ENCODE data around the gene ANKH. TPM values are rescaled to one million over a fixed set of nuclear protein-coding genes. Genes with fewer than 3 reads are reported as not detected.

The ANKH gene
- total RNA-seq, 2 experiments from 2014 or later = 83.7 to 87.0 TPM

GRCh38 chr5:14748180-14748900 is 123.2 kb downstream of the ANKH start:
- H3K36me3 Mint-ChIP-seq (ENCODE audit: low read depth) = peaks cover 40% of the 10 kb centered on the region
- CTCF ChIA-PET = no interaction called here
- POLR2A ChIA-PET = no interaction called here

DNA sequence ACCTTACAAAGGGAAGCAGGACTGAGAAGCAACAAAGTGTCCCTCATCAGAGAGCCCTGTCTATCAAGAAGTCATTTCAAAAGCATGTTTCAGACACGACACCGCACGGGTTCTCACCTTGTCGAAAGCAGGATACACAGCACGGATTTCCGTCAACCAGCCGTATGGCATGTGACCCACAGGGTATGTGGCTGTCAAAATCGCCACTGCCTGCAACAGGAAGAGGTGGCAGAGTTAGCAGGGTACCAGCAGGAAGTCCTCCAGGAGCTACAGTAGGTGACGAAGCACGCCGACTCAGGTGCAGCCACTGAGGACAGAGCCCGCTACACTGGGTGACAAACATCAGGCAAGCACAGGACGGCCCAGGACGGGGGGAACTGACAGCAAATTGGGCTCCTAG is 125.8 kb downstream of the ANKH start:
- POLR2A ChIA-PET = no interaction called here
- H3K4me3 Mint-ChIP-seq = no peak overlapping the region
- H3K36me3 Mint-ChIP-seq (ENCODE audit: low read depth) = peaks cover 37% of the 10 kb centered on the region
- H3K9me3 Mint-ChIP-seq = no peaks in the 10 kb centered on the region
- DNase-seq = peak; percentile 17
- no peak overlapping the region for H3K27ac Mint-ChIP-seq
- no peaks in the 10 kb centered on the region for H3K27me3 Mint-ChIP-seq
- peaks cover 15% of the 10 kb centered on the region for H3K4me1 Mint-ChIP-seq
- CTCF ChIA-PET = no interaction called here

More at GRCh38 chr5:14748180-14748900, 123.2 kb downstream of the ANKH start:
- DNase-seq = peak; percentile 12
- H3K27ac Mint-ChIP-seq = no peak overlapping the region
- H3K4me1 Mint-ChIP-seq = peaks cover 9% of the 10 kb centered on the region
- no peaks in the 10 kb centered on the region for H3K27me3 Mint-ChIP-seq
- H3K9me3 Mint-ChIP-seq = no peaks in the 10 kb centered on the region
- no peak overlapping the region for H3K4me3 Mint-ChIP-seq

DNA sequence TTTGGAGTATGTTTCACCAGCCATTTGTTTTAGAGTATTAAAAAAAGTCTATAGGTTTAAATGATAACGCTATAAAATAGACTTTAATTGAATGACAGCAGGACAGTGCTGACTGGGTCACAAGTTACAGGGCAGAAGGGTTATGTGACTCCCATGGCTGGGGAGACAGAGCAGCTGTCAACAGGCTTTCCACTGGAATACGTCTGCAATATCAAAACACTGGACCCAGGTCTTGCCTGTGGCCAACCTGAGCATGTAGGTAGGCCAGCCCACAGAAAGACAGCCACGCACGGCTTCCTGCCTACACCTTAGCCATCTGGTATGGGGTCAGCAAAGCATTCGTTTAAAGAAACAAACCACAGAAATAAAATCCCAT is 126.4 kb downstream of the ANKH start:
- peaks cover 15% of the 10 kb centered on the region for H3K4me1 Mint-ChIP-seq
- ChIA-PET CTCF (no interaction called here), POLR2A (no interaction called here)
- no peak overlapping the region for H3K4me3 Mint-ChIP-seq
- no peak for DNase-seq
- H3K9me3 Mint-ChIP-seq = no peaks in the 10 kb centered on the region
- no peaks in the 10 kb centered on the region for H3K27me3 Mint-ChIP-seq
- H3K36me3 Mint-ChIP-seq (ENCODE audit: low read depth) = peaks cover 32% of the 10 kb centered on the region
- no peak overlapping the region for H3K27ac Mint-ChIP-seq

DNA sequence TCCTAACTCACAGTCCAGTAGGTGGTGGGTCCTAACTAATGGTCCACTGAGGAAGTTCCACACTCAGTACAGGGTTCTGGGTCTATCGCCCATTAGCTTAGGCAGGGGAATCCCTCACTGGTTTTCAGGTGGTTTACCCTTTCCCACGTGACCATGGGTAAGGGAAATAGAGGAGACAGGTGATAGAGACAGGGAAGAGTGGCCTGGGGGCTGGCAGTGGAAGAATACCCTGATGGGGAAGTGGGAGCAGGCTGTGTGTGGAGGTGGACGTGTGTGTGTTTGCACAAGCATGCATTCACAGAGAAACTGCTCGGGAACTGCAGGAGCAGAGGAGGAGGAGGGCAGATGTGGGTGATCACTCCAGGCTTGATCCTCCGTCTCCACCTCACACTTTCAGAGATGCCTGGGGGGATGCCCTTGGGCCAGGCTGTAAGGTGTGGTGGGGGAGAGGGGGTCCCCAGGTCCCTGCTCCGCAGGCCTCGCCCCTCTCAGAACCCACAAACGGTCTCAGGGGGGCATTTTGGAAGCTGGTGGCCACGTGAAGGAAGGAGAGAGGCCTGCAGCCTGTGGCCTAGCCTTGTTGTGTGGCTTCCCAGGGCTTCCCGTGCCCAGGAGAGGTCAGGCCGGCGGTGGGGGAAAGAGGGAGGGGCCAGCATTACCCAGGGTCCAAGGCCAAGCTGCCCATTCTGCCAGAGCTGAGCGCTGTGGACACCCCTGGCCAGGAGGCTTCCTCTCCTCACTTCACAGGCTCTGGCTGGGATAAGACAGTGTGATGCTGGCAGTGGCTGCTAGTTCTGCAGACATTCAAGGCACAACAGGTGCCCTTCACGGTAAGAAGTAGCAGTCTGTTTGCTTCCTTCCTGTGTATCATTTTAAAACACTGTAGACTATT is 127.0 kb downstream of the ANKH start:
- no peaks in the 10 kb centered on the region for H3K9me3 Mint-ChIP-seq
- ChIA-PET CTCF (interaction anchor here (1.7 kb wide), 1 partner anchor 17 kb away, joined by 9 read pairs; no protein-coding TSS in a partner anchor), POLR2A (no interaction called here)
- no peak for DNase-seq
- H3K4me1 Mint-ChIP-seq = peaks cover 15% of the 10 kb centered on the region
- peaks cover 27% of the 10 kb centered on the region for H3K36me3 Mint-ChIP-seq (ENCODE audit: low read depth)
- no peaks in the 10 kb centered on the region for H3K27me3 Mint-ChIP-seq
- H3K27ac Mint-ChIP-seq = no peak overlapping the region
- H3K4me3 Mint-ChIP-seq = no peak overlapping the region

- H3K27ac Mint-ChIP-seq = no peak overlapping the region
- H3K4me1 Mint-ChIP-seq = peaks cover 15% of the 10 kb centered on the region
- H3K9me3 Mint-ChIP-seq = no peaks in the 10 kb centered on the region
These were observed 127.8 kb downstream of the ANKH start for GRCh38 chr5:14743601-14744295.

GRCh38 chr5:14742498-14742897 is 129.1 kb downstream of the ANKH start:
- no peaks in the 10 kb centered on the region for H3K27me3 Mint-ChIP-seq
- CTCF ChIA-PET = interaction anchor here (1.7 kb wide), 1 partner anchor 15 kb away, joined by 9 read pairs; no protein-coding TSS in a partner anchor
- POLR2A ChIA-PET = no interaction called here
- no peak for DNase-seq
- H3K9me3 Mint-ChIP-seq = no peaks in the 10 kb centered on the region
- no peak overlapping the region for H3K4me3 Mint-ChIP-seq
- peaks cover 26% of the 10 kb centered on the region for H3K36me3 Mint-ChIP-seq (ENCODE audit: low read depth)
- H3K4me1 Mint-ChIP-seq = peaks cover 15% of the 10 kb centered on the region
- no peak overlapping the region for H3K27ac Mint-ChIP-seq

More at GRCh38 chr5:14743601-14744295, 127.8 kb downstream of the ANKH start:
- ChIA-PET POLR2A (no interaction called here), CTCF (interaction anchor here (1.7 kb wide), 1 partner anchor 17 kb away, joined by 9 read pairs; no protein-coding TSS in a partner anchor)
- DNase-seq = no peak
- no peak overlapping the region for H3K4me3 Mint-ChIP-seq
- H3K36me3 Mint-ChIP-seq (ENCODE audit: low read depth) = peaks cover 27% of the 10 kb centered on the region
- no peaks in the 10 kb centered on the region for H3K27me3 Mint-ChIP-seq

- Mint-ChIP-seq H3K27me3 (no peaks in the 10 kb centered on the region), H3K4me3 (no peak overlapping the region), H3K9me3 (no peaks in the 10 kb centered on the region), H3K36me3 (ENCODE audit: low read depth) (peaks cover 24% of the 10 kb centered on the region), H3K27ac (no peak overlapping the region), H3K4me1 (peaks cover 15% of the 10 kb centered on the region)
- ChIA-PET CTCF (no interaction called here), POLR2A (no interaction called here)
- DNase-seq = no peak
These were observed 129.7 kb downstream of the ANKH start for GRCh38 chr5:14741801-14742440.

DNA sequence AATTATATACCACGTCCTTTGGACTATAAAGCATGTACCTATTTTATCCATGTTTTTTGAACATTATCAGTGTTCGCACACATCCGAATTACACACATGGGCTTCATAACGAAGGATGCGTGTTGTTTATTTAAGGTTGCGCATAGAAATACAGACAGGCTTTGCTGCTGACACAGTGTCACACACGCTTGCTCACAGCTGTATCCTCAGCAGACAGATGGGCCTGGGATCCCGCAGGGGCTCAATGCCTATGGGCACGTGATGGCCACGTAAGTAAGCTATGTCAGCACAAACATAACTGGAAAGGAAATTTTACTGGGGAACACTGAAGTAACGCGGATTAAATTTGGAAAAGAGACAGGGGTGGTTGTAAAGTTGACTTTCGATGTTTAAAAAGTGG is 130.4 kb downstream of the ANKH start:
- no peak for DNase-seq
- ChIA-PET CTCF (interaction anchor here (0.5 kb wide), 1 partner anchor 12 kb away, joined by 3 read pairs; no protein-coding TSS in a partner anchor), POLR2A (no interaction called here)
- H3K27me3 Mint-ChIP-seq = no peaks in the 10 kb centered on the region
- peaks cover 15% of the 10 kb centered on the region for H3K4me1 Mint-ChIP-seq
- no peak overlapping the region for H3K4me3 Mint-ChIP-seq
- H3K36me3 Mint-ChIP-seq (ENCODE audit: low read depth) = peaks cover 24% of the 10 kb centered on the region
- H3K9me3 Mint-ChIP-seq = no peaks in the 10 kb centered on the region
- no peak overlapping the region for H3K27ac Mint-ChIP-seq

DNA sequence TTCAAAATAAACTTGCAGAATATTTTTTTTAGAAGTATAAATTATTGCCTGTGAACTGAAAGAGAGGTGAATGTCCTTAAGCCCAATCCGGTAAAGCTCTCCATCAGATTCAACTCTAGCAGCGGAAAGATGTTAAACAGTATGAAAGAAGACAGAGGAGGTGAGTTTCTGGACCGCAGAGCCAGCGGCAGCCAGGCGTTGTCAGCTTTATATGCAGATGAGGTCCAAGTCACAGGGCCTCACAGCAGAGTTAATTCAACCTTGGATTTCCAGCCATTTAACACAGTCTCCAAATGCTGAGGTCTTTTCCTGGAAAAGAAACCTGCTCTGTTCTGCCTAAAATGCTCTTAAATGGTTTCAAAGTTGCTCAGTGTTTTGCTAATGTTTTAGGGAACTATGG is 131.6 kb downstream of the ANKH start:
- peaks cover 18% of the 10 kb centered on the region for H3K36me3 Mint-ChIP-seq (ENCODE audit: low read depth)

DNA sequence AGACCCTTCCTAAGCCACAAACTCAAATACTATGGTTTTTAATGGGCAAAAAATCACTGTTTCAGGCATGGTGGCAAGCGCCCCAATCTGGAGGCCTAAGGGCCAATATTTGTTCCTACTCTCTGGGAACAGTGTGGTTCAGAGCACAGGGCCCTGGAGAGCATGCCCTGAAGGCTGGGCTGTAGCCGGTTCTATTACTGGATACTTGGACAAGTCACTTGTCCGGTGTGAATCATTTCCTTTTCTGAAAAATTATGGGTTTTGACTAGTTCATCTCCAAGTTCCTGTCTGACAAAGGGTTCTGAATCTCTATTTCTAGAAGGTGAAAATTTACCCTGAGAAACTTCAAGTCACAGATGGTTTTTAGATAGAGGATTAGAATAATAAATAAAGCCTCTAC is 132.0 kb downstream of the ANKH start:
- Mint-ChIP-seq H3K9me3 (no peaks in the 10 kb centered on the region), H3K27me3 (no peaks in the 10 kb centered on the region), H3K36me3 (ENCODE audit: low read depth) (peaks cover 18% of the 10 kb centered on the region), H3K4me3 (no peak overlapping the region), H3K4me1 (peaks cover 8% of the 10 kb centered on the region), H3K27ac (no peak overlapping the region)
- ChIA-PET POLR2A (no interaction called here), CTCF (no interaction called here)
- no peak for DNase-seq

More for the DNA sequence above, 131.6 kb downstream of the ANKH start:
- Mint-ChIP-seq H3K9me3 (no peaks in the 10 kb centered on the region), H3K27ac (no peak overlapping the region), H3K4me1 (peaks cover 9% of the 10 kb centered on the region), H3K27me3 (no peaks in the 10 kb centered on the region), H3K4me3 (no peak overlapping the region)
- DNase-seq = no peak
- ChIA-PET POLR2A (no interaction called here), CTCF (no interaction called here)

GRCh38 chr5:14738050-14738449 is 133.5 kb downstream of the ANKH start:
- ChIA-PET CTCF (interaction anchor here (1.3 to 1.8 kb wide), 2 partner anchors 10 to 52 kb away, joined by 3 to 4 read pairs; no protein-coding TSS in a partner anchor), POLR2A (no interaction called here)
- Mint-ChIP-seq H3K9me3 (no peaks in the 10 kb centered on the region), H3K4me3 (no peak overlapping the region), H3K4me1 (peaks cover 6% of the 10 kb centered on the region), H3K36me3 (ENCODE audit: low read depth) (peaks cover 15% of the 10 kb centered on the region), H3K27me3 (no peaks in the 10 kb centered on the region), H3K27ac (no peak overlapping the region)
- no peak for DNase-seq

DNA sequence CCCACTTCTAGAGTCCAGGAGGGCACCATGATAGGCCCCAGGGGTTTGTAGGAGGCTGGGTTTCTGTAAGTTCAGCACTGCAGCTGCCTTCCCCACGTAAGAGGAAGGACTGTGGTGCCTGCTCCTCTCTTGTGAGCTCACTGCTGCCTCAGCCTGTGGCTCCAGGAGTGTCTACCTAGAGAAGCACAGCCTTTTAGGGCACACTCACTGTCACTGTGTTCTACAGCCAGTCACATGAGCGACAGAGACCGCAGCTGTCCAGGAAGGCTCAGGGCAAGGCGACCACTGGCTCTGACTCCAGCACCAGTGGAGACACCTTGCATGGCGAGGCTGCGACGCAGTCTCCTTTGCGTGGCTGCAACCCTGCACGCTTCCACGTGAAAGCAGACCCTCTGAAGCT is 134.3 kb downstream of the ANKH start:
- H3K36me3 Mint-ChIP-seq (ENCODE audit: low read depth) = peaks cover 12% of the 10 kb centered on the region

More for the DNA sequence above, 134.3 kb downstream of the ANKH start:
- Mint-ChIP-seq H3K4me3 (no peak overlapping the region), H3K9me3 (no peaks in the 10 kb centered on the region), H3K27me3 (no peaks in the 10 kb centered on the region), H3K27ac (no peak overlapping the region), H3K4me1 (peaks cover 5% of the 10 kb centered on the region)
- ChIA-PET CTCF (interaction anchor here (1.3 to 1.8 kb wide), 2 partner anchors 10 to 52 kb away, joined by 3 to 4 read pairs; no protein-coding TSS in a partner anchor), POLR2A (no interaction called here)
- DNase-seq = no peak

All from activated CD4-positive, alpha-beta memory T cell treated with anti-CD3 and anti-CD28 coated beads, Interleukin-2, amount 10 ng/mL, durations not matched to agents 7 days and 5 days (primary cell).